Fibroblast of skin of scalp (primary cell): ENCODE results near the gene SUZ12.
"Not testable (repeated sequence)": the region's sequence is repeated elsewhere in the genome, so short reads cannot be mapped to it uniquely, and the experiment has no call there.

Experiments
- DNase-seq: peaks from one replicate; pipeline ENCODE4 v3.0.0-alpha.2; 2013

SUZ12 gene

GRCh38 chr17:32042266-32042665 lies 105.5 kb downstream of the SUZ12 start:
- DNase-seq, result not testable (repeated sequence)

- DNase-seq, result not testable (repeated sequence)
Observed at GRCh38 chr17:32045611-32046010, 108.8 kb downstream of the SUZ12 start.

- not testable (repeated sequence) for DNase-seq
Observed at GRCh38 chr17:32047663-32048062, 110.9 kb downstream of the SUZ12 start.
